ENCODE data around the gene CHD9NB. TPM values are rescaled to one million over a fixed set of nuclear protein-coding genes. Genes with fewer than 3 reads are reported as not detected.
A peak's percentile ranks its signal among the peaks of the same experiment; 100 is the strongest.
"Not testable (repeated sequence)": the region's sequence is repeated elsewhere in the genome, so short reads cannot be mapped to it uniquely, and the experiment has no call there.

Gene CHD9NB
- total RNA-seq, 1 experiment from 2014 or later, result 4.2 TPM

DNA sequence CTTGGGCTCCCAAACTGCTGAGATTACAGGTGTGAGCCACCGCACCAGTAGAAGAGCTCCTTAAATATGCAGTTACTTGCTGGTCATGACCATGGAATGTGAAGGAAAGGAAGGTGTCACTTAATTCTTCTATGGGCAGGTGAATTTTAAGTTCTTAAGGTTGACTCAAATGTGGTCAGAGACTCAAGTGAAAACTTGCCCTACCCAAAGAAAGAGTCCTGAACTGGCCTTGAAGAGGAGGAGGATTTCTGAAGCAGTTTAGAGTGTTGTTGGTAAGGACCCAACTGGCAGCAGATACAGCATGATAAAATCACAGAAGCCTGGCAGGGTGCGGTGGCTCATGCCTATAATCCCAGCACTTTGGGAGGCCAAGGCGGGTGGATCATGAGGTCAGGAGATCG, 31.4 kb upstream of the CHD9NB start:
- no peak for DNase-seq (ENCODE audit: low read depth)

DNA sequence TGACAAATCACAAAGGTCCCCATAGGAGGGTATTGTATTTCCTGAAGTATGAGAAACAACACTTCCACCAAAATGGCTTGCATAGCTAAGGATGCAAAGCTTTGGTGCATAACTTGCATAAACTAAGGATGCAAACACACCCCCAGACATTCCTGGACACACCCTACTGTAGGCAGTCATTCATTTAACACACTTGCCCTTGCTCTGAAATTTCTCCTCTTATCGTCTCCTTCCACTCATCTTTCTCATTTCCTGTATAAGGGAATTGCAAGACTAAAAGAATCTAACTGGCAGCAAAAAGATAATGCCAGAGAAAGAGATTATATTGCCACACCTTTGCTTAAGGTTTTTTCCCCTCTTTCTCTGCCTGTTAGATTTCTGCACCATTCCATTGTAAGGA, 30.4 kb upstream of the CHD9NB start:
- DNase-seq (ENCODE audit: low read depth), result peak; percentile 17

DNA sequence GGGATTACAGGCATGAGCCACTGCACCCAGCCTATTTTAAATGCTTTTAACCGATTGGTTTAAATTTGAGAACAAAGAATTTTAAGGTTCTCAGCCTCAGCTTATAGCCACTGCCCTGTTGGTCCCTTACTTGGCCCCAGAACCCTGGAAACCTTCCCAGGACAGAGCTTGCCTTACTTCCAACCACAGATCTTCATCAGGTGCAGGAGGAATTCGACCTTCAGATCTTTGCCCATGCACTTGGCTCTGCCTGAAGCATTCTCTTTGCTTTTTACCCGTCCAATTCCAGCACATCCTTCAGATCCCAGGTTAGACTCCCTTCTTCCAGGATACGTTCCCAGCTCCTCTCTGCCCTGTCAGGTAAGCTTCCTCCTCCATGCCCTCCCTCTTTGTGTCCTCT, 29.8 kb upstream of the CHD9NB start:
- no peak for DNase-seq (ENCODE audit: low read depth)

- DNase-seq (ENCODE audit: low read depth), result no peak
Measured at GRCh38 chr16:53081686-53082407, 29.1 kb upstream of the CHD9NB start.

DNA sequence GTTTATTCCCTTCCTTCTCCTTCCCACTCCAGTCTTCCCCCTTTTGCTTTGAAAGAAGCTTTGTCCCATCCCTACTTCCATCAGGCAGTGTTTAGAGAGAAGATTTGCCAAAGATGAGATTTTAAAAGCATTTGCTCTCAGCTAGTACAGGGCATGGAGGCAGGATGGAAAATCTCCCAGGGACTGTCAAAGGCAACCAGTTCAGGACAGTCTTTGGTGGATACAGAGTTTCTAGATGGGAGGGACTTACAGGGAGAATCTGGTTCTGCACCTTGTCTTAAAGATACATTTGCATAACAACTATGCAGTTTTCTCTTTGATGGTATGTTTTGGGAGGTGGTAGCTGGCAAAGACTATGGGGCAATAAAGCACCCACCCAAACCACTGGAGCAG, 28.3 kb upstream of the CHD9NB start:
- no peak for DNase-seq (ENCODE audit: low read depth)

DNA sequence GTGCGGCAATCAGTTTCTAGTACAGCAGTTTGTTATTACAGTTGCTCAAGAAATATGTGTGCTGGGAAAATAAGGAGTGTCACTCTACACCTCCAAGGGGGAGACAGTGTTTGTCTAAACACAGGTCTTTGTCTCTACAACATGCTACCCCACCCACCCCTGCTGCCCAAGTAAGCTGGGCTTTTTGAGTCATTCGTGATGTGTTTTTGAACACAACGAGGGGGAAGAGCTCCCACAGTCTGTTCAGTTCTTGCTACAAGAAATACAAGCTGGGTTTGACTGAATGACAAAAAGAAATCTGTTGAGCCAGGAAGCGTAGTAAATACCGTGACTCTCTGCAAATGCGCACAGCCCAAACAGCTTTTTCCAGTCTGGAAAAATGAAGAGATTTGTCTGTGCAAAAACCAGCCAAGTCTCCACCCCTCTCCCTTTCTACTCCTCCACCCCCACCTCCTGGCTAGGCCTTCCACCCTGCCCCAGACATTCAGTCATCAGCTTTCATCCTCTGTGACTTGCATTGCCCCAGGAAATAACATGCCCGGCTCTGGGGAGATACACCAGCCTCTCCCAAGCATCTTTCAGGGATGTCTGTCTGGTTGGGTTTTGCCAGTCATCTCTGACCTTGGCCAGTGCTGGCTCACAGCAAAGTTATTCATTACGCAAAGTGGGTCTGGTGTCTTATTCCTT, 27.8 kb upstream of the CHD9NB start:
- peak; percentile 87 for DNase-seq (ENCODE audit: low read depth)

- no peak for DNase-seq (ENCODE audit: low read depth)
Measured at GRCh38 chr16:53078765-53079485, 26.2 kb upstream of the CHD9NB start.

GRCh38 chr16:53078247-53078646, 25.6 kb upstream of the CHD9NB start:
- DNase-seq (ENCODE audit: low read depth), result no peak

DNA sequence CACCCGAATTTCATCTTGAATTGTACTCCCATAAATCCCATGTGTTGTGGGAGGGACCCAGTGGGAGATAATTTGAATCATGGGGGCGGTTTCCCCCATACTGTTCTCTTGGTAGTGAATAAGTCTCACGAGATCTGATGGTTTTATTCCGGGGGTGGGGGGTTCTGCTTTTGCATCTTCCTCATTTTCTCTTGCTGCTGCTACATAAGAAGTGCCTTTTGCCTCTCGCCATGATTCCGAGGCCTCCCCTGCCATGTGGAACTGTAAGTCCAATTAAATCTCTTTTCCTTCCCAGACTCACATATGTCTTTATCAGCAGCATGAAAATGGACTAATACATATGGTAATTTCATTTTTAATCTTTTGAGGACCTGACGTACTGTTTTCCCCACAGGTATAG, 22.8 kb upstream of the CHD9NB start:
- not testable (repeated sequence) for DNase-seq (ENCODE audit: low read depth)

DNA sequence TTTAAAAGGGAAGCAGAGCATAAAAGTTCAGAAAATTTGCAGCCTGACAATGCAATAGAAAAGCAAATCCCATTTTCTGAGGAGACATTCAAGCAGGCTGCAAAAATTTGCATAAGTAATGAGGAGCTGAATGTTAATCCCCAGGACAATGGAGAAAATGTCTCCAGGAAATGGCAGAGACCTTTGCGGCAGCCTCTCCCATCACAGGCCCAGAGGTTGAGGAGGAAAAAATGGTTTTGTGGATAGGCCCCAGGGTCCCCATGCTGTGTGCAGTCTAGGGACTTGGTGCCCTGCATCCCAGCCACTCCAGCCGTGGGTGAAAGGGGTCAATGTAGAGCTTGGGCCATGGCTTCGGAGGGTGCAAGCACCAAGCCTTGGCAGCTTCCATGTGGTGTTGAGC, 21.6 kb upstream of the CHD9NB start:
- not testable (repeated sequence) for DNase-seq (ENCODE audit: low read depth)

GRCh38 chr16:53073022-53073421, 20.3 kb upstream of the CHD9NB start:
- no peak for DNase-seq (ENCODE audit: low read depth)

- DNase-seq (ENCODE audit: low read depth), result no peak
Measured at GRCh38 chr16:53071748-53072301, 19.1 kb upstream of the CHD9NB start.

DNA sequence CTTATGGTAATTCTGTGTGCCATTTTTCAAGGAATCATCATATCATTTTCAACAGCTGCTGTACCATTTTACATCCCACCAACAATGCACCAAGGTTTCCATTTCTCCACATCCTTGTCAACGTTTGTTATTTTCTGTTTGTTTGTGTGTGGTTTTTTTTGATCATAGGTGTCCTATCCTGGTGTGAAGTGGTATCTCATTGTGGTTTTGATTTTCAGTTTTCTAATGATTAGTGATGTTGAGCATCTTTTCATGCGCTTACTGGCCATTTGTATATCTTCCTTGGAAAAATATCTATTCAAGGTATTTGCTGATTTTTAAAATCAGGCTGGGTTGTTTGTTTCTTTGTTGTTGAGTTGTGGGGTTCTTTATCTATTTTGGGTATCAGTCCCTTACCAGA, 17.1 kb upstream of the CHD9NB start:
- DNase-seq (ENCODE audit: low read depth), result no peak

DNA sequence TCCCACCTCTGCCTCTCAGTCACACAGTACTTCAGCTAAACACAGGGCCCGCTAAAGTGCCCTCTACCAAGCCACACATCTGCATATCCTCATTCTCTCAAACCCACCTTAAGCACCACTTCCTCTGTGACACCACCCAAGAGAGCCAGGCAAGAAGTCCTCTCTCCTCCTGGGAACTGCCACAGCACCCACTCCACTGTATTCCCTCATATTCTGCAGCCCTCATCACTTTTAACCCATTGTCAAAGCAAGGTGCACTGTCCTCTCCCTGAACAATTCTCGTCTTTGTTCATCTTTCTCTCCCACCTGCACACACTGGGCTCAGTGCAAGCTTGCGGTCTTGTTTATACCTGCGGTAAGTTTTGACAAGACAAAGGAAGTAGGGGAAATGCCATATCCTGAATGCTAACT, 15.7 kb upstream of the CHD9NB start:
- DNase-seq (ENCODE audit: low read depth), result no peak

DNA sequence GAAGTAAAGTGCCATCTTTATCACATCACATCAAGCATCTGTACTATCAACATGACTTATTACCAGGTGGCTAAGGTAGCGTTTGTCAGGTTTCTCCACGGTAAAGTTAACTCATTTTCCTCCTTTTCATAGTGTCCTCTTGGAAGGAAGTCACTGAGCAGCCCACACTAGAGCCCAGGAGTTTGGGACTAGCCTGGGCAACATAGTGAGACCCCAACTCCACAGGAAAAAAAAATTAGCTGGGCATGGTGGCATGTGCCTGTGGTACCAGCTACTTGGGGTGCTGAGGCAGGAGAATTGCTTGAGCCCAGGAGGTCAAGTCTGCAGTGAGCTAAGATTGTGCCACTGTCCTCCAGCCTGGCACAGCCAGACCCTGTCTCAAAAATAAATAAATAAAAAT, 15.0 kb upstream of the CHD9NB start:
- DNase-seq (ENCODE audit: low read depth), result no peak

- DNase-seq (ENCODE audit: low read depth), result no peak
Measured at GRCh38 chr16:53065461-53066061, 12.9 kb upstream of the CHD9NB start.

- no peak for DNase-seq (ENCODE audit: low read depth)
Measured at GRCh38 chr16:53064081-53064578, 11.4 kb upstream of the CHD9NB start.

DNA sequence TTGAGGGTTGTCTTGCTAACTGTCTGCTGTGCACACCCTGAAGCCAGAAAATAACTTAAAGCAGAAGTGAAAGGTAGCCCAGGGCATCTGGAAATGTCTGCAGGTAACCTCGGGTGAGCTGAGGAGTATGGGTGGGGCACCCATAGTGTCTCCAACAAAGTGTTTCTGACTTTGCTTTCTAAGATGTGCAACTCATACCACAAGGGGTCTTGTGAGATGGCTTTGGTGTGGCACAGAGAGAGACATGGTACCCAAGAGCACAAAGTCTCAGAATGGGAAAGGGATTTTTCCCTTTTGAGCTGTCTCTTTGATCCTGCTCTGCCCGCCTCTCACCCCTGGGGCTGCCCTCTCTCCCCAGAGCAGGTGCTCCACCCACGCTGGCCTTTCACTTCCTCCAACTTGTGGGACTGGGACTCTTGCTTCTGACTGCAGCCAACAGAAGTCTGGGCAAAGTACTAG, 9.0 kb upstream of the CHD9NB start:
- no peak for DNase-seq (ENCODE audit: low read depth)

DNA sequence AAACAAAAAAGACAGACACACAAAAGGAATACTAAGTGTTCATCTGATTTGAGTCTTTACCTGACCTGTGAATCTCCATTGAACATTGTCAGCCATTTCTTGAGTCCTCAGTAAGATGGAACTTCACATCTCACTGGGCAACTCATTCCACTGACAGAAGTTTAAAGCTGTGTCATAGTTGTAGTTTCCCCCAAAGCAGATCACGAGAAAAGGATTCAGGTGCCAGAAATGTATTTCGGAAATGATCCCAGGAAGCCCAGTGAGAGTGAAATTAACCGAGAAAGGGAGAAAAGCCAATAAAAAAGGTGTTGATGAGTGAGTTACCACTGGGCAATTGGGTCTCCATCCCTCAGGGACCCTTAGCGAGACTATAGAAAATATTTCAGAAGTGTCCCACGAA, 8.6 kb upstream of the CHD9NB start:
- no peak for DNase-seq (ENCODE audit: low read depth)

DNA sequence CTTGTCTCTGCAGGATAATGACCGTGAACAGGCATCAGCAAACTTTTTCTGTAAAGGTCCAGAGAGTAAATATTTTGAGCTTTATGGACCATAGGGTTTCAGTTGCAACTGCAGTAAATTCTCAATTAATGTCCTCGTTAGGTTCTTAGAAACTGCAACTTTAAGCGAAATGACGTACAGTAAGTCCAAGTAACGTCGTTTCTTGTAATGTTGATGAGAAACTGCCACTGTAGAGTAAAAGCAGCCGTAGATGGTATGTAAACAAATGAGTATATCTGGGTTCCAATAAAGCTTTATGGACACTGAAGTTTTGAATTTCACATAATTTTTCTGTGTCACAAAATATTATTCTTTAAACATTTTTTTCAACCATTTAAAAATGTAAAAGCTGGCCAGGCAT, 7.0 kb upstream of the CHD9NB start:
- DNase-seq (ENCODE audit: low read depth), result no peak

DNA sequence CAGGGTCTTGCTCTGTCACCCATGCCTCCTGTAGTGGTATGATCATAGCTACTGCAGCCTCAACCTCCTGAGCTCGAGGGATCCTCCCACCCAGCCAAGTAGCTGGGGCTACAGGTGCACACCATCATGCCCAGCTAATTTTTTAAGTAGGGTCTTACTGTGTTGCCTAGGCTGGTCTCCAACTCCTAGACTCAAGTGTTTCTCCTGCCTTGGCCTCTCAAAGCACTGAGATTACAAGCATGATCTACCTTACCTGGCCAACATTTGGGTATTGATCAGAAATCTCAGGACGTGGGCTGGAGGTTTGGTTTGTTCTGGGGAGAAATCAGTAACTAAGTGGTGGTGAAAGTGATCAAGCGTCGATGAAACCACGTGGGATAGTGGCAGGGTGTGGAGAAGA, 6.2 kb upstream of the CHD9NB start:
- no peak for DNase-seq (ENCODE audit: low read depth)

- no peak for DNase-seq (ENCODE audit: low read depth)
Measured at GRCh38 chr16:53058441-53058840, 5.7 kb upstream of the CHD9NB start.

Measured in HT1080 (cell line).